ENCODE data around the gene NOLC1.

The NOLC1 gene

DNA sequence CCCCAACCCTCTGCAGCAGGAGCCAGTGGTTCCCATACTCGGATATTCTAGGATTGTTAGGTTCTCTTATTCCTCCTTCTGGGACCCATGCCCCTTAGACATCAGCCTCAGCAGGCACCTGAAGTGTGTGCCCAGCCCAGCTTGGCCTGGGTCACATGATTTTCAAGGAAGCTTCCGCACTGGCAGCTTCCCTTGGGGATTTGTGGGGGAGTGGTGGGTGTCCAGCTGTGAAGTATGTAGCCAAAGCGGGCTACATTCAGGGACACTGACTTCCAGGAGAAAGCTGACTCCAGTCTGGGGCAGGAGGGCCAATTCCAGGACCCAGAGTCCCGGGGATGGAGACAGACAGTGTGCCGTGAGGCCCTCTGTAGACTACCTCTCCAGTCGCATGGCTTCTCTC lies 33.3 kb upstream of the NOLC1 start:
- TF ChIP-seq, protein P1, sequence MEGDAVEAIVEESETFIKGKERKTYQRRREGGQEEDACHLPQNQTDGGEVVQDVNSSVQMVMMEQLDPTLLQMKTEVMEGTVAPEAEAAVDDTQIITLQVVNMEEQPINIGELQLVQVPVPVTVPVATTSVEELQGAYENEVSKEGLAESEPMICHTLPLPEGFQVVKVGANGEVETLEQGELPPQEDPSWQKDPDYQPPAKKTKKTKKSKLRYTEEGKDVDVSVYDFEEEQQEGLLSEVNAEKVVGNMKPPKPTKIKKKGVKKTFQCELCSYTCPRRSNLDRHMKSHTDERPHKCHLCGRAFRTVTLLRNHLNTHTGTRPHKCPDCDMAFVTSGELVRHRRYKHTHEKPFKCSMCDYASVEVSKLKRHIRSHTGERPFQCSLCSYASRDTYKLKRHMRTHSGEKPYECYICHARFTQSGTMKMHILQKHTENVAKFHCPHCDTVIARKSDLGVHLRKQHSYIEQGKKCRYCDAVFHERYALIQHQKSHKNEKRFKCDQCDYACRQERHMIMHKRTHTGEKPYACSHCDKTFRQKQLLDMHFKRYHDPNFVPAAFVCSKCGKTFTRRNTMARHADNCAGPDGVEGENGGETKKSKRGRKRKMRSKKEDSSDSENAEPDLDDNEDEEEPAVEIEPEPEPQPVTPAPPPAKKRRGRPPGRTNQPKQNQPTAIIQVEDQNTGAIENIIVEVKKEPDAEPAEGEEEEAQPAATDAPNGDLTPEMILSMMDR (IDR thresholded peaks at IDR 0.05; ENCODE audit: control insufficient read depth, insufficient read depth, low read depth, low read length, missing control alignments), result no peak
- H3K4me3 ChIP-seq (ENCODE audit: control insufficient read depth, low read depth, low read length), result peak overlapping the region; percentile 99
- no peak for DNase-seq (ENCODE audit: low read depth)

DNA sequence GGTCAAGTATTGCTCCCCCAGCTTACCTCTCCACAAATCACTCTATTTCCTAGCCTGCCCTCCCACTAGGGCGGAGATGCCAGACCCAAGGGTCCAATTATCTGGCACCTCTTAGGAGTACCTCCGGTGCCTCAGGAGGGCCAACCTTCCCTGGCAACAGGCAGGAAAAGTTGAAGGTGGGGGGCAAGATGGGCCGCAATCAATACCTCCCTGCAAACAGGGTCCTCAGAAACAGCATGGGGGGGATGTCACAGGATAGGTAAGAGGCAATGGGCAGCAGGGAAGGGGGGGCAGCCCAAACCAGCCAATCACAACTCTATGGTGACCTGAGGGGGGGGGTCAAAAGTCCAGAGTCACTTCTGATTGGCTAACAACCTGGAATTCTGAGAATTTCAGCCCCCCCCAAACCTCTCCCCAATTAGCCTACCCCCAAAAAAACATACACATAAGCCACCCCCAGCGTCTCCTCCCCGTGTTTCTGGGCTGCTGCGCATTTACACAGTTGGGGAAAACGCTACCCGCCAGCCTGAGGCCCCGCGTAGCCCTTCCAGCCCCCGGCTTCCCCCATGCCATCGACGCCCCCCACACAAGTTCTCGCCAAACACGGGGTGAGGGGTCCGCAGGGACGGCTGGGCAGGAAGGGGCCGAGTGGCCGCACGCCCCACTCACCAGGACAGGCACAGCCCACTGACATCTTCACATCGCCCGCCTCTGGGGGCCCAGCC lies 32.6 kb upstream of the NOLC1 start:
- no peak for DNase-seq (ENCODE audit: low read depth)
- TF ChIP-seq, protein P1 (IDR thresholded peaks at IDR 0.05; ENCODE audit: control insufficient read depth, insufficient read depth, low read depth, low read length, missing control alignments), result no peak
- H3K4me3 ChIP-seq (ENCODE audit: control insufficient read depth, low read depth, low read length), result peak overlapping the region; percentile 99

DNA sequence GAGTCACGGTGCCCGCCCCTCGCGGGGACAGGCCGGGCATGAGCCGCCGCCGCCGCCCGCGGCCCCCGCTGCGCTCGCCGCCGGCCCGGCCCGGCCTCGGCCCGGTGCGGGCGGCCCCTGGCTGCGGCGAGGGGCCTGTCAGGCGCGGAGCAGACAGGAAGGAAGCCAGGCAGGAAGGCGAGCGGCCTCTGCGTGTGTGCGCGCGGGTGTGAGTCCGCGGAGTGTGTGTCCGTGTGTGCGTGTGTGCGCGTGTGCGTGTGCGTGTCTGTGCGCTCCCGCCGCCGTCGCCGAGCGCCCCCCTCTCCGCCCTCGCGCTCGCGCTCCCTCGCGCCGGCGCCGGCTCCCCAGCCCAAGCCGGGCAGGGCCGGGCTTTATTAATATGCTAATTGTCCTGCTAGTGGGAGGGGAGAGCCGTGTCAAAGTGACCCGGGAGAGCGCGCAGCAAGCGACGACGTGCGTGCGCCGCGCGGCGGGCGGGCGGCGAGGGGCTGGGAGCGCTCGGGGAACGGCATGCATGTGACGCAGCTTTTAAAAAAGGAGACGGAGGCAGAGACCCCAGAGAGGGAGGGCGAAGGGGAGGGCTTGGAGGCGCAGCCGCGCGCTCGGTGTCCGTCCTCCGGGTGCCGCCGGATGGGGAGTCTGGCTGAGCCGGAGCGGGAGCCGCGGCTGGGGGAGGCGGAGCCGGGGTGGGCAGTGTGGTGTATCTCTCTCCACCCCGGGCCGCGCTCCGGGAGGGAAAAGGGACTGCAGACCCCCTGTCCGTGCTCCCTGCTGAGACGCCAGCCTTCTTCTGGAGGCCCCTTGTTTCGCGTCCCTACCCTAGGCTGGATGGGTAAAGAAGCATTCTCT lies 31.8 kb upstream of the NOLC1 start, which contains the start of gene LDB1:
TSS of gene LDB1 (minus strand) at position 227 of the 849 bp plus-strand sequence. CDS start 258 bp downstream, outside the sequence.
- TF ChIP-seq, protein P1 (IDR thresholded peaks at IDR 0.05; ENCODE audit: control insufficient read depth, insufficient read depth, low read depth, low read length, missing control alignments), result no peak
- peak within 1 kb of the TSS; percentile 99 for H3K4me3 ChIP-seq (ENCODE audit: control insufficient read depth, low read depth, low read length)
- no peak for DNase-seq (ENCODE audit: low read depth)

DNA sequence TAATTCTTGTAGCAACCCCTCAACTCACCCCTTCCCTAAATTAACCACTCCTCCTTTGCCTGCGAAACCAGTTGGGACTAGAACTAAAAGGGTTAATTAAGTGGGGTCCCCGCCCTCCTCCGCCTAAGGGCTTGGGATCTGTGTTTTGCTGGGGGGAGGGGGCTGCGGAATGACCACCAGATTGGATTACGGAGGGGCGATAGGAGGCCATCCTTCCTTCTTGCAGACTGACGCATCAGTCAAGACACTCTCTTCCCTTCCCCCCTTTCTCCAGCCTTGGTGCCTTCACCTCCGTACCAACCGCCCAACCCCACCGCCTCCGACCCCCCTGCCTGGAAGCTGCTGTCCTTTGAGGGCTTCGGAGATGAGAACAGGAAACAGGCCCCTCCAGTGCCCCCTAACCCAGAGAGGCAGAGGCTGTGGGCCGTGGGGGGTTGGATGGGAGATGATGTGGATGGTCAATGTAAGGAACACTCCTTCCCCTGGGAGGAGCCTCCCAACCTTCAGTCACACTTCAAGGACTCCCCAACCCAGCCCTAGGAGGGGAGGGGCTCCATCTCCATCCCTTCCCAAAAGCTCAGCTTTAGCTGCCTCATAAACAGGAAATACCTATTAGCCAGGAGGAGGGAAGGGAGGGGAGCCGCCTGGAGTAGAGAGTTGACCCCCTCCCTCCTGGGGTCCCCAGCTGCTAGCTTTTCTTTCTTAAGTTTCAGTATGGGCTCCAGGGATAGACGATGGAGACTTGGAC lies 31.0 kb upstream of the NOLC1 start:
- peak overlapping the region; percentile 99 for H3K4me3 ChIP-seq (ENCODE audit: control insufficient read depth, low read depth, low read length)
- TF ChIP-seq, protein P1 (IDR thresholded peaks at IDR 0.05; ENCODE audit: control insufficient read depth, insufficient read depth, low read depth, low read length, missing control alignments), result no peak
- no peak for DNase-seq (ENCODE audit: low read depth)

DNA sequence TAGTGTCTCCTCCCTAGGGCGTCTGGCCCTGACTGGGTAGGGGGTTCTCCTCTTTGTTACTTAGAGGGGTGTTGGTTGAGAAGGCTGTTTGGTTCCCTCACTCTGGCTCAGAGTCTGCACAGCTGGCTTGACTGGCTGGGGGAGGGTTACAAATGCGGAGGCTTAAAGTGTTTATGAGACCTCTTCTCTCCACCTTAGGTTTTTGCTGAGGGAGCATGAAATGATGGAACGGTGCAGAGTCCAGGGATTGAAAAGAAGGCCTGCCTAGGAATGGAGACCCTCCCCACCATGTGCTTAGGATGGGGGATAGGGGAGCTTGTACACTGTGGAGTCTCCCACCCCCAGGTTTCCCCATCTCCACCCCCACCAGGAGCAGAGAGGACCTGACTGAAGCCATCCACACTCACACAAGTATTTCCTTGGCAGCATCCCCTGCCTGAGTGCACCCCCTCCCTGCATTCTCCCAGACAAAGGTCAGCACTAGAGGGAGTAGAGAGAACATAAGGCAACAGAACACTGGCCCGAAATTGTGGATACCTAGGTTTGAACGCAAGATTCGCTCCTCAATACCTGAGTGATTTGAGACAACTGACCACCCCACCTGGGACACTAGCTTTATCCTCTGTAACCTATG lies 30.3 kb upstream of the NOLC1 start:
- TF ChIP-seq, protein P1 (IDR thresholded peaks at IDR 0.05; ENCODE audit: control insufficient read depth, insufficient read depth, low read depth, low read length, missing control alignments), result peak; percentile 23
- no peak for DNase-seq (ENCODE audit: low read depth)
- no peak overlapping the region; the same call in 1 of the 2 replicates for H3K4me3 ChIP-seq (ENCODE audit: control insufficient read depth, low read depth, low read length)

DNA sequence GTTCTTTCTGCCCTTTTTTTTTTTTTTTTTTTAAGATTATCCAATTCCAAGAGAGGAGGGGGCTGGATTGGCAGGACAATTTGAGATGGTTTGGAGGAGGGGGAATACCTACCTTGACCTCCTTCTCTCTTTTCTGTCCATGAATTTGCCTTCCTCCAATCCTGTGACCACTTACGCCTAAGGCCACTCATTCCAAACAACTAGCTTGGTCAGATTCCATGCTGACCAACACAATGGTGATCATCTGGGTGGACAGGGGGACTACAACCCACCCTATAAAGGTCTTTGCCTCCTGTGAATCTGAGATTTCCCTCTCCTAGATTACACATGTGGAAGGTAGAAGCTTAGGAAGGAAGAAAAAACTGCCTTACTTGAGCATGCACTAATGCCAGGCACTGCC lies 29.7 kb upstream of the NOLC1 start:
- DNase-seq (ENCODE audit: low read depth), result no peak
- TF ChIP-seq, protein P1 (IDR thresholded peaks at IDR 0.05; ENCODE audit: control insufficient read depth, insufficient read depth, low read depth, low read length, missing control alignments), result no peak

More for the DNA sequence above, 29.7 kb upstream of the NOLC1 start:
- H3K4me3 ChIP-seq (ENCODE audit: control insufficient read depth, low read depth, low read length), result no peak overlapping the region

Measured in AG09309 (cell line).